Cardiac fibroblast (primary cell): ENCODE measurements around the gene MLH3.
A peak's percentile ranks its signal among the peaks of the same experiment; 100 is the strongest.
"Not testable (repeated sequence)": the region's sequence is repeated elsewhere in the genome, so short reads cannot be mapped to it uniquely, and the experiment has no call there.

Experiments used
- DNase-seq, 2 donors: peaks; one replicate each; pipeline versions ENCODE4 v3.0.0 to v3.0.0-alpha.2; 2010; ENCODE audit warnings: low read depth in 2 of 2
- H3K4me3 ChIP-seq, 2 donors: replicated peaks in 1 of 2; 1 replicate in 1 of 2; 2 replicates in 1 of 2; pipeline ENCODE4 v1.5.1; 2011; ENCODE audit warnings: low read depth in 2 of 2, low read length in 2 of 2, mild to moderate bottlenecking in 2 of 2, moderate library complexity in 1 of 2
- TF ChIP-seq, protein P1 (sequence below): IDR thresholded peaks from one replicate; pipeline ENCODE4 v1.5.1; 2011; ENCODE audit warnings: low read depth, mild to moderate bottlenecking, low read length, inconsistent platforms

The MLH3 gene

DNA sequence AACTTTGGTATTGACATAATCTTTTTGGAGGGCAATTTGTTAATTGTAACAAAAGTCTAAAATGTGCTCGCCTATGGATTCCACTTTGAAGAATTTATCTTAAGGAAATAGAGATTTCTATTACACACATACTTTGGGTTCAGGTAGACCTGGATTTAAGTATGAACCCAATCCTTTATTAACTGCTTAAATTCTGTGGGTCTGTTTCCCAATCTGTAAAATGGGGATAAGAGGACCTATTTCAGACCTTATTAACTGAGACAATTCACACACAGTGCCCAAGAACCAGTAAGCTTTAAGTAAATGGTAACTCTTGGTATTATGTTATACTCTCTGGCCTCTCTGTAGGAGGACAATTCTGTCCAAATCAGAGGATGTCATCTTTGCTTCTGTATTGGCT lies 49.4 kb downstream of the MLH3 start:
- TF ChIP-seq, protein P1, sequence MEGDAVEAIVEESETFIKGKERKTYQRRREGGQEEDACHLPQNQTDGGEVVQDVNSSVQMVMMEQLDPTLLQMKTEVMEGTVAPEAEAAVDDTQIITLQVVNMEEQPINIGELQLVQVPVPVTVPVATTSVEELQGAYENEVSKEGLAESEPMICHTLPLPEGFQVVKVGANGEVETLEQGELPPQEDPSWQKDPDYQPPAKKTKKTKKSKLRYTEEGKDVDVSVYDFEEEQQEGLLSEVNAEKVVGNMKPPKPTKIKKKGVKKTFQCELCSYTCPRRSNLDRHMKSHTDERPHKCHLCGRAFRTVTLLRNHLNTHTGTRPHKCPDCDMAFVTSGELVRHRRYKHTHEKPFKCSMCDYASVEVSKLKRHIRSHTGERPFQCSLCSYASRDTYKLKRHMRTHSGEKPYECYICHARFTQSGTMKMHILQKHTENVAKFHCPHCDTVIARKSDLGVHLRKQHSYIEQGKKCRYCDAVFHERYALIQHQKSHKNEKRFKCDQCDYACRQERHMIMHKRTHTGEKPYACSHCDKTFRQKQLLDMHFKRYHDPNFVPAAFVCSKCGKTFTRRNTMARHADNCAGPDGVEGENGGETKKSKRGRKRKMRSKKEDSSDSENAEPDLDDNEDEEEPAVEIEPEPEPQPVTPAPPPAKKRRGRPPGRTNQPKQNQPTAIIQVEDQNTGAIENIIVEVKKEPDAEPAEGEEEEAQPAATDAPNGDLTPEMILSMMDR = no peak
- H3K4me3 ChIP-seq = peak overlapping the region in 1 of 2 donors; percentile 94
- DNase-seq = no peak

DNA sequence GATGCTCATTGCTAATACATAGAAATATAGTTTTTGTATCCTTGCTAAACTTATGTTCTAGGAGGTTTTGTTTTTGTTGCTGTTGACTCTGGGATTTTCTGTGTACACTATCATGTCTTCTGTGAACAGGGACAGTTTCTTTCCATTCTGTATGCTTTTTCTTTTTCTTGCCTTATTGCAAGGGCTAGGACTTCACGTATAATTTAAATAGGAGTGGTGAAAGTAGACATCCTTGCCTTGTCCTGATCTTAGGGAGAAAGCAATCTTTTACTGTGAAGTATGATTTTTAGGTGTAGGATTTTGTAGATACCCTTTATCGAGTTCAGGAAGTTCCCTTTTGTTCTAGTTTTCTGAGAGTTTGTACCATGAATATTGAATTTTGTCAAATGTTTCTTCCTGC lies 50.0 kb downstream of the MLH3 start:
- no peak for DNase-seq
- no peak overlapping the region for H3K4me3 ChIP-seq
- TF ChIP-seq, protein P1 = no peak

DNA sequence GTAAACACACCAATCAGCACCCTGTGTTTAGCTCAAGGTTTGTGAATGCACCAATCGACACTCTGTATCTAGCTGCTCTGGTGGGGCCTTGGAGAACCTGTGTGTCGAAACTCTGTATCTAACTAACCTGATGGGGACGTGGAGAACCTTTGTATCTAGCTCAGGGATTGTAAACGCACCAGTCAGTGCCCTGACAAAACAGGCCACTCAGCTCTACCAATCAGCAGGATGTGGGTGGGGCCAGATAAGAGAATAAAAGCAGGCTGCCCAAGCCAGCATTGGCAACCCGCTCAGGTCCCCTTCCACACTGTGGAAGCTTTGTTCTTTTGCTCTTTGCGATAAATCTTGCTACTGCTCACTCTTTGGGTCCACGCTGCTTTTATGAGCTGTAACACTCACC lies 55.5 kb downstream of the MLH3 start:
- not testable (repeated sequence) for H3K4me3 ChIP-seq, DNase-seq

DNA sequence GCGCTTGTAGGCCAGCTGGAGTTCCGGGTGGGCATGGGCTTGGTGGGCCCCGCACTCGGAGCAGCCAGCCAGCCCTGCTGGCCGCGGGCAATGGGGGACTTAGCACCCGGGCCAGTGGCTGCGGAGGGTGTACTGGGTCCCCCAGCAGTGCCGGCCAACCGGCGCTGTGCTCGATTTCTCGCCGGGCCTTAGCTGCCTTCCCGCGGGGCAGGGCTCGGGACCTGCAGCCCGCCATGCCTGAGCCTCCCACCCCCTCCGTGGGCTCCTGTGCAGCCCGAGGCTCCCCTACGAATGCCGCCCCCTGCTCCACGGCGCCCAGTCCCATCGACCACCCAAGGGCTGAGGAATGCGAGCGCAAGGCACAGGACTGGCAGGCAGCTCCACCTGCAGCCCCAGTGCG lies 57.1 kb downstream of the MLH3 start:
- DNase-seq, H3K4me3 ChIP-seq: not testable (repeated sequence)

DNA sequence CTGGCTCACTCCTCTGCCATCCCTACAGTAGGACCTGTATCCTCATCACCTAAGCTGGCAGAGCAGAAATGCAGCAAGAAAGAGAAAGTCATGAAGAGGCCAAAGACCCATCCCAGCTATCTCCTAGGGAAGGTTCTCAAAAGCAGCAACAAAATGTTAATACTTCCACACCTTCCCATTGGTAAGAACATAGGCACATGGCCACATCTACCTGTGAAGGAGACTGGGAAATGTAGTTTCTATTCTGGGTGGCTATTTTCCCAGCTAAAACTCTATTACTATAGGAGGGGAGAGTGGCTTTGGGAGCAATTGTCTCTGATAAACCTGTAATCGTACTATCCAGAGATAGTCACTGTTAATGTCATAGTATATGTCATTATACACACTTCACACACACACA lies 62.3 kb downstream of the MLH3 start:
- TF ChIP-seq, protein P1 = no peak
- DNase-seq = no peak
- no peak overlapping the region for H3K4me3 ChIP-seq

DNA sequence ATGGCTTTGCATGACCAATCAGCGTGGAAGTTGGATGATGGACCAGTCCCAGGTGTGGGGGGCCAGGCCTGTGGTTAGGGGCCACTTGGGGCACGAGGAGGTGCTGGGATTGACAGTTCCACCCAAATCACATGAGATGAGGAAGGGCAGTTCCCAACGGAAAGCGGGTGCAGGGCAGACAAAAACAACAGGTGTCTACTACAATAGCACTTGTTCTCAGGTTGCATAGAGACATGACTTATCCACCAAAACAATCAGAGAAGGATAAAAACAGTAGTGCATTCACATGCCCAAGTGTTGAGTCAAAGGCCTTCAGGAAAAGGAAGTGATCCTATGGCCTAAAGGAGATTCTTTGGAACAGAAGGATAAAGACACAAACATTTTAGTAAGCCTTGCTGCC lies 63.1 kb downstream of the MLH3 start:
- TF ChIP-seq, protein P1 = no peak
- DNase-seq = peak; percentile 63 to 90
- no peak overlapping the region for H3K4me3 ChIP-seq

DNA sequence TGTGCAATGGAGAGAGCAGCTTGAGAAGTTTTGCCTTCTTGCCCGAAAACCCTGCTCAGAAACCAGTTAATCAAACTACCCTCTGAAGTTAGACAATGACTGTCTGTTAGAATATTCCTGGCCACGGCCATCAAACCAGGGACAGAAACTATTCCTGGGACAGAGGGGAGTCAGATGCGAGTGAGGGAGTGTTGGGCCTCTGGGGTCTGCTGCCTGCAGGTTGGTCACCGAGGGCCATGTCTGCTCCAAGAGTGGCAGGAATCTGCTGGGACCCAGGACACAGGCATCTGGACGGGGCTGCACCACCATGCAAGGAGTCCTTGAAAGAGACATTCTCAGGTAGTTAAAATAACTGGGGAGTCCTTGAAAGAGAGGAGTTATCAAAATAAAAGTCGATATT lies 65.5 kb downstream of the MLH3 start:
- TF ChIP-seq, protein P1 = no peak
- DNase-seq = no peak
- H3K4me3 ChIP-seq = no peak overlapping the region

DNA sequence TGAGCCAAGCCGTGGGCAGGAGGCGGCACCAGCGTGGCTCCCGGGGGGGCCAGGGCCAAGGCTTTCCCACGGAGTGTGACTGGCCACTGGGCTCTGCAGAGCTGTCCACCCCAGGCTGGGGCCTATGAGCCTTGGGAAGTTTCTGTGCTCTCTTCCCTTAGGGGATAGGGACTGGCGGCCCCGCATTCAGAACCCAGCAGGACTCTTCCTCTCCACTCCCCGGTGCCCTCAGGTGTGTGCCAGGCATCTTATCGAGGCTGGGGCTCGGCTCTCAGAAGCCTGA lies 66.3 kb downstream of the MLH3 start:
- DNase-seq = no peak
- TF ChIP-seq, protein P1 = no peak
- no peak overlapping the region for H3K4me3 ChIP-seq
